GF-D8 (cell line): ENCODE data around the gene BTBD2.
"Not testable (repeated sequence)": the region's sequence is repeated elsewhere in the genome, so short reads cannot be mapped to it uniquely, and the experiment has no call there.

Source experiments
- DNase-seq: peaks from one replicate; lab custom pipeline; 2025; lab: John Stamatoyannopoulos, UW

The BTBD2 gene

GRCh38 chr19:2039959-2040646, 24.6 kb upstream of the BTBD2 start:
- no peak for DNase-seq

- no peak for DNase-seq
Observed at GRCh38 chr19:2039089-2039958, 23.8 kb upstream of the BTBD2 start.

- DNase-seq, result no peak
Observed at GRCh38 chr19:2038284-2039088, 23.0 kb upstream of the BTBD2 start.

GRCh38 chr19:2037651-2038255, 22.2 kb upstream of the BTBD2 start:
- DNase-seq, result no peak

DNA sequence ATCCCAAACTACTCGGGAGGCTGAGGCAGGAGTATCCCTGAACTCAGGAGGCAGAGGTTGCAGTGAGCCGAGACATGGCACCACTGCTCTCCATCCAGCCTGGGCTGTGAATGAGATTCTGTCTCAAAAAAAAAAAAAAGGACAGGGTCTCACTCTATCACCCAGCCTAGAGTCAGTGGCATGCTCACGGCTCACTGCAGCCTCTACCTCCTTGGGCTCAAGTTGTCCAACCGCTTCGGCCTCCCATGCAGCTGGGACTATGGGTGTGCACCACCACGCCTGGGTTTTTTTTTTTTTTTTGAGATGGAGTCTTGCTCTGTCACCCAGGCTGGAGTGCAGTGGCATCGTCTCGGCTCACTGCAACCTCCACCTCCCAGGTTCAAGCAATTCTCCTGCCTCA, 20.9 kb upstream of the BTBD2 start:
- DNase-seq, result no peak

GRCh38 chr19:2035590-2035991, 20.1 kb upstream of the BTBD2 start:
- DNase-seq, result no peak

DNA sequence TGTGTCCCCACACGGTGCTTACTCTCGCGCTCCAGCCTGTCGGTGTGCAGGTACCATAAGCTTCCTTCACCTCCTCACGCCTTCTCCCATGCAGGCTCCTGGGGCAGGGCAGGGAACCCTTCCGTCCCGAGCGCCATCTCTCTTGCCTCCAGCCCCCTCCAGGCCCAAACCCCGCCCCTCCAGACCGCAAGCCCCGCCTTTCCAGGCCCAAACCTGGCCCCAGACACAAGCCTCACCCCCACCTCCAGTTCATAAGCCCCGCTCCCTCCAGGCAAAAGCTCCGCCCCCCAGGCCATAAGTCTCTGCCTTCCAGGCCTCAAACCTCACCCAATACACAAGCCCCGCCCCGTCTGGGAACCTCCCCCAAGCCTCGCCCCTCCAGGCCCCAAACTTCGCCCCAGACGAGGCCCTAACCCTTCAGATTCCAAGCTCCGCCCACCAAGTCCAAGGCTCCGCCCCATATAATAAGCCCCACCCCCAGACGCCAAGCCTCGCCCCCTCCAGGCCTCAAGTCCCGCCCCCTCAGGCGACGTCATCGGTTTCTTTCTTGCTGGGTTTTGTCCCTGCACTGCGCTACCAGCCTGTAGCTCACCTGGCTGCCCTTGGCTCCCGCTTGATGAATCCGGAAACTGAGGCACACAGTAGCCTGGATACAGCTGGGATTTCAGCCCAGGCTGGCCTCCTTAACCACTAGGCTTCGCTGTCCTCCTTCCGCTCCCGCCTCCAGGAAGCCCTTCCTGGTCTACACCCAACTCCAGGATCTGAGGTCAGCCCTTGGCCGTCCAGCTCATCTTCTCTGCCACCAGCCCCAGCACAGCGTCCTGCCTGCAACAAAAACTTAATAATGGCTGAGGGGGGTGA, 19.4 kb upstream of the BTBD2 start:
- no peak for DNase-seq

GRCh38 chr19:2034253-2034652, 18.7 kb upstream of the BTBD2 start:
- not testable (repeated sequence) for DNase-seq

GRCh38 chr19:2033825-2034159, 18.3 kb upstream of the BTBD2 start:
- DNase-seq, result no peak

- DNase-seq, result no peak
Observed at GRCh38 chr19:2033115-2033824, 17.8 kb upstream of the BTBD2 start.

GRCh38 chr19:2032296-2032941, 16.9 kb upstream of the BTBD2 start:
- DNase-seq, result peak; percentile 82

DNA sequence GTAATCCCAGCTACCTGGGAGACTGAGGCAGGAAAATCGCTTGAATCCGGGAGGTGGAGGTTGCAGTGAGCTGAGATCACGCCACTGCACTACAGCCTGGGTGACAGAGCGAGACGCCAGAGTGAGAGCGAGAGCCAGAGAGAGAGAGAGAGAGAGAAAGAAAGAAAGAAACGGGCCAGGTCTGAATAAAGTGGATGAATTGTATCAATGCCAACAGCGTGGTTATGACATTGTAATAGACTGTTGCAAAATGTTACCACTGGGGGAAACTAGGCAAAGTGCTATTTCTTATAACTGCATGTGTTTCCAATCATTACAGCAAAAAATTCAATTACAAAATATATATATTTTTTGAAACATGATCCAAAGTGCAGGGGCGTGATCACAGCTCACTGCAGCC, 11.8 kb upstream of the BTBD2 start:
- peak; percentile 44 for DNase-seq

DNA sequence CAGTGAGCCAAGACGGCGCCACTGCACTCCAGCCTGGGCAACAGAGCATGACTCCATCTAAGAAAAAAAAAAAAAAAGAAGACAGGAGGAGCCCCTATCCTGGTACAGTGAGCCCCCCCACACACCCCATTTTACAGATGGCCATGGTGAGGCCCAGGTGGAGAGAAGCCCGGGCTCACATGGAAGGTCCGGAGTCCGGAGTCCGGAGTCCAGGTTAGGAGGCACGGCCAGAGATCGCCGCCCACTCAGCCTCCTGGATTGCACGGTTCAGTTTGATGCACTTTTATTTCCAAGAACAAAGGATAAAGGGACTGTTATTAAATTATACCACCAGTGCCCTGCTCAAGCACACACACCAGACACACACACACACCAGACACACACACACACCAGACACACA, 11.3 kb upstream of the BTBD2 start:
- DNase-seq, result no peak

DNA sequence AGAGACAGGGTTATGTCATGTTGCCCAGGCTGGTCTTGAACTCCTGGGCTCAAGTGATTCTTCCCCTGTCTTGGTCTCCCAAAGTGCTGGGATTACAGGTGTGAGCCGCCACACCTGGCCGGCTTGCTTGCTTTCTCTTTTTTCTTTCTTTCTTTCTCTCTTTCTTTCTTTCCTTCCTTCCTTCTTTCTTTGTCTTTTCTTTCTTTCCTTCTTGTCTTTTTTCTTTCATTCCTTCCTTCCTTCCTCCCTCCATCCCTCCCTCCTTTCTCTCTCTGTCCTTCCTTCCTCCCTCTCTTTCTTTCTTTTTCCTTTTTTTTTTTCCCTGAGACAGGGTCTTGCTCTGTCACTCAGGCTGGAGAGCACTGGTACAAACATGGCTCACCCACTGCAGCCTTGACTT, 6.8 kb upstream of the BTBD2 start:
- DNase-seq, result no peak

GRCh38 chr19:2021453-2022140, 6.1 kb upstream of the BTBD2 start:
- no peak for DNase-seq

DNA sequence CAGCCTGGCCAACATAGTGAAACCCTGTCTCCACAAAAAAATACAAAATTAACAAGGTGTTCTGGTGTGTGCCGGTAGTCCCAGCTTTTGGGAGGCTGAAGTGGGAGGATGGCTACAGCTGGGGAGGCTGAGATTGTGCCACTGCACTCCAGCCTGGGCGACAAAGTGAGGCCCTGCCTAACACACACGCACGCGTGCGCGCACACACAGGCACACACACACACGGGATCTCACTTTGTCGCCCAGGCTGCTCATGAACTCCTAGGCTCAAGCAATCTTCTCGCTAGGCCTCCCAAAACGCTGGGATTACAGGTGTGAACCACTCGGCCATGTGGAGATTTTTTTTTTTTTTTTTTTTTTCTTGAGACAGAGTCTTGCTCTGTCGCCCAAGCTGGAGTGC, 3.2 kb upstream of the BTBD2 start:
- DNase-seq, result no peak

DNA sequence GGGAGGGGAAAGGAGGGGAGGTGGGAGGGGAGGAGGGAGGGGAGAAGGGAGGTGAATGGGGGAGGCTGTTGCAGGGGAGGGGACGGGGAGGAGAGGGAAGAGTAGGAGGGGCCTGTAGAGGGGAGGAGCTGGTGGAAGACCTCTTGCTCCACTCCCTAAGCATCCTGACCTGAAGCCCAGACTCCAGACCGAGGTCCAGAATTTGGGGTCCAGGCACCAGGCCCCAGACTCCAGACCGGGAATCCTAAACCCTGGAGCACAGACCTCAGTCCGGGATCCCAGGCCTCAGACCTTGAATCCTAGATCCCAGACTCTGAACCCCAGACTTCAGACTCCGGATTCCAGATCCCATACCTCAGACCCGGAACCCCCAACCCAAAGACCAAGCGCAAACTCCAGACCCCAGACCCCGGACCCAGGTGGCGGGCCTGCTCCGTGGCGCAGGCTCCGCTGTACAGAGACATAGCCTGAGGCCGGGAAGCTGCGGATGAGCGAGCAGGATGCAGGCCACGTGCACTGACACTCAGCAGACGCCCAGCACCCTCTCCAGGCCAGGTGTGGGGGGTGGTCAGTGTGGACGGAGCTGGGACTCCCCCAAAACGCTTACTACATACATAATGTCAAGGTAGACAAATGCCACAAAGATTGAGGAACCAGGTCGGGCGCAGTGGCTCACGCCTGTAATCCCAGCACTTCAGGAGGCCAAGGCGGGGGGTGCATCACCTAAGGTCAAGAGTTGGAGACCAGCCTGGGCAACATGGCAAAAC, 710 bp upstream of the BTBD2 start:
- DNase-seq, result peak; percentile 7

DNA sequence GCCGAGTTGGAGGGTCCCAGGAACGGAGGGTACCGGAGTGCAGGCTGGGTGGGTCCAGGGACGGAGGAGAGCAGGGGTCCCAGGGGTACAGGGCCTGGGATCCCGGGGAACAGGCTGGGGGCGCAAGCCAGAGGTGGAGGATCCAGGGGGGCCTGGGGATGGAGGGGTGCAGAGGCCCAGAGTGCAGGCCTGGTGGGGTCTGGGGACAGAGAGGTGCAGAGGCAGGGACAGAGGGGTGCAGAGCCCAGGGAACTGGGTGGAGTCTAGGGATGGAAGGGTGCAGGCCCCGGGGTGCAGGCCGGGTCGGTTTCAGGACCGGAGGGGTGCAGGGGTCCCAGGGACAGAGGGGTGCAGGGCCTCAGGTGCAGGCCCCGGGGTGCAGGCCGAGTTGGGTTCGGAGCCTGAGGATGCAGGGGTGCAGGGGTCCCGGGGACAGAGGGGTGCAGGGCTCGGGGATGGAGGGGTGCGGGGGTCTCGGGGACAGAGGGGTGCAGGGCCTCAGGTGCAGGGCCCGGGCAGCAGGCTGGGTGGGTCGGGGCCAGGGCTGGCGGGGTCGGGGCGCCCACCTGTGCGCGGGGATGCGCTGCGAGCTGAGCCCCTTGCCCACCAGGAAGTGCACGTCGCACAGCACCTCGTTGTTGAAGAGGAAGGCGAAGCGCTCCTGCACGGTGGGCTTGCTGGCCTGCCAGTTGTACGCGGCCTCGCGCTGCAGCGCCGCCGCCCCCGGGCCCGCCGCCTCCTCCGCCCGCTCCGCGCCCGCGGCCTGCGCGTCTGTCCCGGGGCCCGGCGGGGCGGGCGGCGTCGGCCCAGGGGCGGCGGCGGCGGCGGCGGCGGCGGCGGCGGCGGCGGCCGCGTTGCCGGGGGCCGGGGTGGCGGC, 545 bp downstream of the BTBD2 start:
- DNase-seq, result no peak
